GM12892 (cell line): Measurements from ENCODE around the gene ABCB6.

Experiments
- POLR2A ChIP-seq: IDR thresholded peaks from 2 replicates; pipeline ENCODE4 v1.6.1; 2011; ENCODE audit warnings: low read depth, low read length, control low read depth
- POLR2AphosphoS5 ChIP-seq: IDR thresholded peaks from 2 replicates; pipeline ENCODE4 v1.6.1; 2011; ENCODE audit warnings: low read depth, low read length, control low read depth
- TAF1 ChIP-seq: IDR thresholded peaks from 2 replicates; pipeline ENCODE4 v1.6.1; 2011; ENCODE audit warnings: low read depth, mild to moderate bottlenecking, control low read depth, low read length, borderline replicate concordance

DNA sequence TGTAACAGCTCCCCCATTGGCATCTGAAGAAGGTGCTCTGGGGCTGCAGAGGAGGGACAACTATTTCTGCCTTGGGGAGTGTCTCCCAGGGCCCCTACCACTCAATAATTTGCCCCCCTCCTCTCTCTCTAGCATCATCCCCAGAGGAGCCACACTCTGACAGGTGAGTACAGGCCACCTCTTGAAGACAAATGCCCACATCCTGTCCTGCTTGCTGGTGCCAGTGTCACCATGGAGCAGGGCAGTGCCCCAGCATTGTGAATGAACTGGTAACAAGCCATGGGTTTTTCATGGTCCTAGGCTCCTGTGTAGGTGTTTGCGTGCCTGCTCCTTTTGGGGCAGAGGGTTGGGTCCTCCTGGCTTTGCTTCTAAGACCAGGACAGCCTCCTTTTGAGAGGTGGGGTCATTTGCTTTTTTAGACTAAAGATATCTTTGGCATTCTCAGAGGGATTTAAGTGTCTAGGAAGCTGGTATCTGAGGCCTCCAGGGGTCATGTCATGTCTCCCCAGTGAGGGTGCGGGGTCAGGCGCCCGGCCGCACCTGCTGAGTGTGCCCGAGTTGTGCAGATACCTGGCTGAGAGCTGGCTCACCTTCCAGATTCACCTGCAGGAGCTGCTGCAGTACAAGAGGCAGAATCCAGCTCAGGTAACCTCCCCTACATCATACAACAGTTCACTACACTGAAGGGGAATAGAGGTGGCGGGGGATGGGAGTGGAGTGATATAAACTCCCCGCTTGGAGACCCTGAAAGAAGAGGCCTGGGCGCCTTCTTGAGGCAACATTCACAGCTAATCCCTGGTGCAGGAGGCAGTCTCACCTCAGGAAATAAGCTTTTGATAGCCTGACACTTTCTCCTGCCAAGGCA, 38.9 kb downstream of the ABCB6 start:
- TF ChIP-seq TAF1, result no peak
- TF ChIP-seq POLR2AphosphoS5, result no peak
- TF ChIP-seq POLR2A, result no peak
